Stimulated activated CD4-positive, alpha-beta T cell treated with anti-CD3 and anti-CD28 coated beads, Interleukin-1b, Interleukin-23, amount 100 ng/mL, for 48 hours (primary cell): ENCODE data around the gene PRKD1.

ENCODE experiments used
- DNase-seq: peaks from one replicate; pipeline ENCODE4 v3.0.0-alpha.2; 2020

The PRKD1 gene

DNA sequence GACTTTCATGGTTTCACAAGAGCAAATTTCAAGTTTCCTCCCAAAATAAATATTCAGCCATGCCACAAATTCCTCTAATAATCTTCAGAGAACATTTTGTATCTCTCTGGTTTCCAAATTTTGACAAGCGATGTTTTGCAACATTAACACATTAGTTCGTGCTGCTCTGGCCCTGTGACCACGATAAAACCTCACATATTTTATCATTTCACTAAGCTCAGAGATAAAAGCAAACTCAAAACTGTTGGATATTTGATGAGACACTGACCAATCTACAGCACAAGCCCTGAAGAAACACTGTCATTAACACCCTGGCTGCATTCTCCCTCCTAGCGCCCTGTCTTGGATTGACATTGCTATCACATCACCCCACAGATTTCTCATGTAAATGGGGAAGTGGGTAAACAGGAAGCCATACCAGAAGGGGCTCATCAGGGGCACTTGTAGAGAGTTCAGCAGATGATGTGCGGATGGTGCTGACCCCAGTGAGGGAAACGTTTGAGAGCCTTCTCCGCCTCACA, 264.3 kb downstream of the PRKD1 start:
- DNase-seq, result no peak

DNA sequence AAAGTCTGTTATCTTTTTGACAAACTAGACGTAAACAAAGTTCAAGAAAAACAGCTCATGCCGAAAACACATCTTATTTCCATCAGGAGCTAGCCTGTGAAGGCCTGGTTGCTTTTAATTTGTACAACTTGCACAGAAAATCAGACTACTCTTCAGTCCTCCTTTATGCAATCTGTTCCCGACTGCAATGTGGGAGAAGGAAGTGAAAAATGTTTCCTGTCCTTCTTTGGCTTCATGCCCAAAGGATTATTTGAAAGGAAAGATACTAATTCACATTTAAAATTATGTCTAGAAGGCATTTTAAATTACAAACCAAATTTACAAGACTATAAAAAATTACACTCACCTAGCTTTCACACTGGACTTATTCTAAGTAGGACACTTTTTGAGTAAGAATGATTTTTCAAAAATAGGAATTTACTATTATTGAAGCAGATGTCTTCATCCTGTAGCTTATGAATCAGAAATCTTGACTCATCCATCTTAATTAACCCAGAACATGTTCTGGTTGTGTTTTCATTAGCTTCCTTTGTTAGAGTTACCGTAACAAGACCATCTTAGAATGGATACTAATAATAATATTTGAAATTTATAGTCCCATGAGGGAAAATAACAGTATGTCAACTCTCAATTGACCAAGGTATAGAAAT, 272.6 kb downstream of the PRKD1 start:
- no peak for DNase-seq

DNA sequence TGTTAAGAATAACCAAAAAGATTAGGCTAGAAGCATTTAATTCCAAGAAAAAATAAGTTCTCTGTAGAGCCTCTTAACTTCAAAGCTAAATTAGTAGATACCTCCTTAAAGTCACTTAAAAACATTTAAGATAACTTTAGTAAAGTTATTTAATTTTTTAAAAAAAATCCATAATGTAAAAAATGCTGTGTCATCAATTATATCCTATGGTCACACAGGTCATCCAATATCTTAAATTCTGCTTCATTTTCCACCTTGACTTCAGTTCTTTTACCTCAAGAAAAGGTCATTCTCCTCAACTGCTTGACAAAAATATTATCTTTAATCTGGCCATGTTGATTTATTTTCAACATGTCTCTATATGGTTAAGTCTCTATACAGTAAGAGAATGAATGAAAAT, 274.3 kb downstream of the PRKD1 start:
- DNase-seq, result no peak

DNA sequence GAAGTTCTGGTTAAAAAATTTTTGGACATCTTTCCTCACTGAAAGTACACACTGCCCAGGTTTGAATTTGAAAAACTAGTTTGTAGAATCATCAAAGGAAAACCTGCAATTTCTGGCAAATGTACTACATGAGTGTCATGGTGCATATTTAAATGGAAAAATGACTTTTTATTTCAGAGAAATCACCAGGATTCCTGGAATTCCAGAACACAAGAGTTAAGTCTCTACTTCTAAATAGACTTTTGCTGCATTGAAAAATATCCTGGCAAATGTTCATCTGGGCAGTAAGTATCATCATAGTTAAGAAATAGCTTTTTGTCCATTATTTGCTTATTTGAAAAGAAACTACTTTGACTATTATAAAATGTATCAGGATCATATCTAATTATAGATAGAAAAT, 275.1 kb downstream of the PRKD1 start:
- DNase-seq, result no peak

DNA sequence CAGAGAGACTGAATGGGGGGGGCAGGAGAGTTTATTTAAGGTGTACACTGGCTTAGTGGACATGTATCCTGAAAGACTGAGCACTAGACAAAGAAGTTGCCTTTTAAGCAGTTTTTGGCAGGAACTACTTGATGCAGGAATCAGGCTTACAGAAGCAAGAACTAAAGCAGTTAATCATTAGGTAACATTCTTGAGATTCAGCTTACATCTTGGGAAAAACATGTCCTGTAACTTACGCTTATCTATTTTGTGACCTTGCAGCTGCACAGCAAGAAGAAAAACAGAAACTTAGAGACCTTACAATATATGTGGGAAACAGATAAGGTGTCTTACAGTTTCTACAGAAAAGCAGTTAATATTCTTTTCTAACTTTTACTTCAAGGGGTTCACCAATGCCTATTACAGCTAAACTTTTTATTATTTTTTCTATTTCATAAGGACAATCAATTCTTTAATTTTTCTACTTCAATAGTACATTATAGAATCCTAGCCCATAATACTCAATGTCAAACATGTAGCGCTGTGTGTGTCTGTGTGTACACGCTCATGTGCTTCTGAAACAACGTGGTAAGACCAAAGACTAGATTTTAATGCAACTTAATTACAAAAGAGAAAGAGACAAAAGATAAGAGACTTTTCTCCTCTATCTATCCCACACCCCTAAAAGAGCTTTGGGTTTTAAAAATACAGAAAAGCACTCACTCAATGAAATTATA, 276.9 kb downstream of the PRKD1 start:
- DNase-seq, result no peak

DNA sequence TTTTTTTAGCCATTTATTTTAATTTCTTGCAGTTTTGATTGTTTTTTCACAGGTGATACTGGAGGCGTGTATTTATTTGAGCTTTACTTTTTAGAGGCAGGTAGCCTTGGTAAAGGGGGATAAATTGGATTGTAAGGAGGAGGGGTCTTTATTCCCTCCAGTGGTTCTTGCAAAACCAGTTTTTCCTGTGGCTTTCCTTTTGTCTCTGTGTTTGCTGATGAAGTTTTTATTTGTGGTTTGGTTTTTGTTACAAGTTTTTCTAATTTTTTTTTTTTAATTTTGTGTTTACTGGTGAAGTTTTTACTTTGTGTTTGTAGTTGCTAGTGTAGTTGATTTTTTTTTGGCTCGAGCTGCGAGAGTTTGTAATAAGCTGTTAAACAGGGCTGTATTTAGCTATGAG, 278.5 kb downstream of the PRKD1 start:
- no peak for DNase-seq

DNA sequence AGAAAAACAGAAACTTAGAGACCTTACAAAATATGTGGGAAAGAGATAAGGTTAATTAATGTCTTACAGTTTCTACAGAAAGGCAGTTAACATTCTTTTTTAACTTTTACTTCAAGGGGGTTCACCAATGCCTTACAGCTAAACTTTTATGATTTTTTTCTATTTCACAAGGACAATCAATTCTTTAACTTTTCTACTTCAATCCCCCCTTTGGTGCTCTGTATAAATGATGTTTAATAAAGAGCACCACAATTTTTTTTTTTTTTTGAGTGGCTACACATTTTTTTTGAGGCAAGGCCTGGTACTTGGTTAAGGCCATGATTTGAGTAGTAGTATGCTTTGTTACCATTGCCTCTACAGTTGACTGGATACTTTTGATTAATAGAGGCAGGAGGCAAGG, 279.6 kb downstream of the PRKD1 start:
- DNase-seq, result no peak

DNA sequence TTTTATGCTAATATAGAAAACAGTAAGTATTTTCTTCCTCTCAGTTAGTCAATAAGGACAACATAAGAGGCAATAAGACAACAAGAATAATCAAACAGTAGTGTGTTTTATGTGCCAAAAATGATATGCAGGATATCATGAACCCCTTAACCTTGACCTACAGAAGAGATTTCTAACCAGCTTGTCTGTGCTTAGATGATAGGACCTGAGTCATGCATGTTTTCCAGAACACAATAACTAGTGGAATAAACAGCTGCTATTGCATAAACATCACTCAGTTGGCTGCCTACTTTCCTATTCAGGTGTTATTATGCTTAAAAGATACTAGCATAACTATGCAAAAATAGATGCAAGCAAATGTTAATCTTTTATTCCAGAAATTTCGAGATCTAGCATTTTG, 282.5 kb downstream of the PRKD1 start:
- no peak for DNase-seq

DNA sequence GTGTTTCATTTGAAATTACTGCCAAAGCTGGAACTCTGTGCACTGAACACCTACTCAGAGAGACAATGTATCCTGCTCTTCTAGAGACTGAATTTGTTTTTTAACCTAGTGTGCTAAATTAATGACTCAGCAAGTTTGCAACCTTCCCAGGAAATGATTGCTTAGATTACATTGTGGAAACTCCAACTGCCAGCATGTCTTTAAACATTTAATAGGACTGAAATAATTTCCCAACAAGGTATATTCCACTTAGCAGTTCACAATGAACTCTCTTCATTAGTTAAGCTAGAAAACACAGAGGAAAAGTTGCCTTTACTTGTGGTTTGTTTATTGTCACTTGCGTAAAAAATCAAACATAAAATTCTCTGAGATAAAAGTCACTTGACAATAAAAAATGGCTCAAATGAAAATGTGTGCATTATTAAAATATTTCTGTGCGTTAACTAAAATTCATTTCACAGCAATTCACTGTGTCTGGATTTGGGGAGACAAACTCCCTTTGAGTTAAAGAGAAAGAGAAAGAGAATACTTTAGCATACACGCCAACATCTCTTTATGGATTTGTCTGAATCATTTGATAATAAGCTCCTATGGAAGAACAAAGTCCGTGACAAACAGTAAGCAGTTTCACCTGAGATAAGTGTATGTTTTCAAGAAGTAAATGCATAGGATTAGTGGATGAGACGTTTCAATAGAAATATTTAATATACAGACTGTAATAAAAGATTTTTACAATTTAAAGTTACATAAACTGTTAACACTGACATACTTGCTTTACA, 284.0 kb downstream of the PRKD1 start:
- DNase-seq, result no peak

DNA sequence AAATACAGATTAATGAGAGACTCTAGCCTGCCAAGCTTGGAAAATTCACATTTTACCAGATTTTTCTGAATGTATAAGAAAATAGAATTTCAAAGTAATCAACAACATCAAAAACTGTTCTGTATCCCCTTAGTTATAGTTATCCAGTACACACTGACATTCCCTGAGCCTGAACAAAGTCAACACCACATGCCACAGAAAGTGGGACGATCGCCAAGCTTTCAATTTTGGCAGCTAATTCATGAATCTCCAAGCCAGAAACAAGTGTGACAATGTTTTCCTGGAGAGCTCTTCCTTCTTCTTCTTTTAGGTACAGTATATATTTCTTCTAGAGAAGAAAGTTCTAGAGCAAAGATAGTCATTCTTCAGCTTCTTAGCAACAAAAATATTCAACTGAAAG, 290.2 kb downstream of the PRKD1 start:
- no peak for DNase-seq

DNA sequence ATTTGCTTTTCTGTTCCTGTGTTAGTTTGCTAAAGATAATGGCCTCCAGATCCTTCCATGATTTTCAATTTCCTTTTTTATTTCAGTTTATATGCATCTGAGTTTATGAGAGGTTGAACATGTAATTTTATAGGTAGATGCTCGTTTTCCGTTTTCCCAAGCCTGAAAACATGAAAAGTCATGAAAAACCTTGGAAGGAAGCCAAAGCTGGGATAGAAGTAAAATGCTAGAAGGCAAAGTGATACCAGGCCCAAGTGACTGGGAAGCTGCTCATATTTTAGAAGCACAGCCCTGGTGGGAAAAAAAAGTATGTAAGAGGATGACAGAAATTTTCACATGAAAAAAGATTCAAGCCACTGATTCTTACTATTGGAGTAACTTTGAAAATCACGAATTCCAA, 290.8 kb downstream of the PRKD1 start:
- no peak for DNase-seq

DNA sequence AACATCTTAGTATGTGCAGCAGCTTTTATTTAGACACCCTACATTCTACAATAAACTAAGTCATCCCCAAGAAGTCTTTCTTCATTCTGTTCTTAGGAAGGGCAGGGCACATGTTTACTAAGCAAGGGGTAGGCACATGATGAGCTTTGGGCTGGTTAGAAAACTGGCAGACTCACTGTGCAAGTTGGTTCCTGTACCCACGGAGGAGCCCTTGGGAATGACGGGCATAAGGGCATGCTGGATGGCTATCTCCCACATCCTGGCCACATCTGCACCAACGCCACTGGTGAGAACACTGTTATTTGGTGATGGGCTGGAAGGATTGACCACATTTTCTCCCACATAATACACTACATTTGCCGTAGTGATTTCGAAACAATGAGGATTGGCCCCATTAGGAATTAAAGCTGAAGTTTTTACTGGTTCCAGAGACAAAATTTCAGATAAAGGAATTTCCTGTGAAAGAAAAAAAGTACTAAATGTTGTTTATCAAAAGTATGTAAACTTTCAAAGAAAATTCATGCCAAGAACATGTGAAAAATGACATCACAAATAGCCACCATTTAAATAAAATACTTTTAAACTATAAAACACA, 297.0 kb downstream of the PRKD1 start:
- DNase-seq, result no peak

DNA sequence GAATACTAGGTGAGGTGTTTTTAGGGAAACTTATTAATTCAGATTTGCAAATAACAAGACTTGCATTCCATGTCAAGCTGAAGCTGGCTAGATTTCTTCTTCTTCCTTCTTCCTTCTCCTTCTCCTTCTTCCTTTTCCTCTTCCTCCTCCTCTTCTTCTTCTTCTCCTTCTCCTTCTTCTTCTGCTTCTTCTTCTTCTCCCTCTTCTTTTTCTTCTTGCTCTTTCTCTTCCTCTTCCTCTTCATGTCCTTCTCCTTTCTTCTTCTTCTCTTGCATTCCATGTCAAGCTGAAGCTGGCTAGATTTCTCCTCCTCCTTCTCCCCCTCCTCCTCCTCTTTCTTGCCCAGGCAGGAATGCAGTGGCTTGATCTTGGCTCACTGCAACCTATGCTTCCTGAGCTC, 297.8 kb downstream of the PRKD1 start:
- no peak for DNase-seq

DNA sequence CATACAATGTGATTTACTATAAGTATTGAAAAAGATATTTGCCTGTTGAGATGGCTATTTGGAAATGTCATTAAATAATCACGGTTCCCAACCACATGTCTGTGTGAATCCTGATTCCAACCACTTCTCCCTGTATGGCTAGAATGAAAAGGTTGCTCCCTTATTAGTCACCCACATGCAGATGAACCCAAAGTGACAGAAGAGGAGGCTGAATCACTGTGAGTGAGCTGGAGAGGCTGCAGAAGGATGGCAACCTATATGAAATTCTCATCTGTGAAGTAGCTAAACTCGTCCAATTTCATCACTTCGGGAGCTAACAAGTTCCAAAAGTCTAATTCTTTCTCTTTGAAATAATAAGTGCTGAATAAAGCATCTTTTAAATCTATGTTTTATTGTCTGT, 300.5 kb downstream of the PRKD1 start:
- no peak for DNase-seq

DNA sequence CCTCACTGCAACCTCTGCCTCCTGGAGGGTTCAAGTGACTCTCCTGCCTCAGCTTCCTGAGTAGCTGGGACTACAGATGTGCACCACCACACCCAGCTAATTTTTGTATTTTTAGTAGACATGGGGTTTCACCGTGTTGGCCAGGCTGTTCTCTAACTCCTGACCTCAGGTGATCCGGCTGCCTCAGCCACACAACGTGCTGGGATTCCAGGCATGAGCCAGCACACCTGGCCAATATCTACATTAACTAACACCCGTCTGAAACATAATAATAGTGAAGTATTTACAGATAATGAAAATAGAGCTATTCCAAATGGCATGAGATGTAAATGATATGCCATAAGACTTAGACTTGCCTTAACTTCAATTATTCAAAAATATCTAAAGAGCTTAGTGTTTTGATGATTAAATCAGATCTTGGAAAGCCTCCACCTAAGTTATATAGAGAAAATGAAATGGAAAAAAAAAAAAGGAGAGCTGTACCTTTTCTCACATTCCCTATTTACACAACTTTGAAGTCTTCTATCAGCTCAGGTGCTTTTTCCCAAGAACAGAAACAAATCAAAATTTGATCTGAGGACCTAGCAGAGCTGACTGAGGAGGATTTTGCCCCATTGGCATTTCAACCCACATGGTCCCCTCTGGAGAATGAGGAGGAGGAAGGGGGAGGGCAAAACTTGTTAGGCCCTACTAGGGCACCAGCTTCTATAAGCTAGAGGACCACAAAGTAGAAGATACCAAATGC, 309.2 kb downstream of the PRKD1 start:
- DNase-seq, result no peak

DNA sequence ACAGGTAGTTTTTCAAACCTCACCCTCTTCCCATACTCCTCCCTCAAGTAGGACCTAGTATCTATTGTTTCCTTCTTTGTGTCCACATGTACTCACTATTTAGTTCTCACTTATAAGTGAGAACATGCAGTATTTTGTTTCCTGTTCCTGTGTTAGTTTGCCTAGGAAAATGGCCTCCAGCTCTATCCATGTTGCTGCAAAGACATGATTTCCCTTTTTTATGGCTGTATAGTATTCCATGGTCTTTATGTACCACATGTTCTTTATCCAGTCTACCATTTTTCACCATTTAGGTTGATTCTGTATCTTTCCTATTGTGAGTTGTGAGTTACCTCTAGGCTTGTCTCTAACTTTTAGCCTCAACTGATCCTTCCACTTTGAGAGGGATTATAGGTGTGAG, 310.7 kb downstream of the PRKD1 start:
- DNase-seq, result no peak

DNA sequence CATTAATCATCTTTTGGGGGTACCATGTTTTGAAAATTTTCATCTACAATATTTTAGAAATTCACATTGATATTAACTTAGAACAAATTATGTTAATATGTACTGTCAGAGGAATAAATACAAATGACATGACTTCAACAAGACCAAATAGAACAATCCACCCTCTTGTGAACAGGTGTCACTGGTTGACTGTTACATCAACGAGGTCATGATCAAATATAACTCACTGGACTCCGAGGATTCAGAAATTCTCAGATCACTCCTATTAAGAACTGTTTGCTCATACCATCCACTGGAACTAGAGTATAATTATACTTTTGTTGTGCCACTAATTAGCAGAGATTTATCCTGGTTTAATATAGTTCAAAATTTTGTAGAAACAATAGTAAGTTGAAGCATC, 318.8 kb downstream of the PRKD1 start:
- DNase-seq, result no peak

DNA sequence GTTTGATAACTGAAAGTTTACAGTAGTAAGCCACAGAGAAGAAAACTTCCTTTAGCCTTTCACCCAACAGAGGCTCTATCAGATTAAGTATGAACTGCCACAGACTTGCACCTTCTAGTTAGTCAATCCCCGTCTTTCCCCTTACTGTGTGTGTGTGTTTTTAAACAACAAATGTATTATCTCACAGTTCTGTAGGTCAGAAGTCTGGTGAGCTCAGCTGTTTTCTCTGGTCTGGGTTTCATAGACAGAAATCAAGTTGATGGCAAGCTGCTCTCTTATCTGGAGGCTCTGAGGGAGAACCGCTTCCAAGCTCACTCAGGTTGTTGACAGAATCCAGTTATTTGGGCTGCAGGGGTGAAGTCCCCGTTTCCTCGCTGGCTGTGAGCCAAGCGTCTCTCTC, 320.5 kb downstream of the PRKD1 start:
- DNase-seq, result no peak

DNA sequence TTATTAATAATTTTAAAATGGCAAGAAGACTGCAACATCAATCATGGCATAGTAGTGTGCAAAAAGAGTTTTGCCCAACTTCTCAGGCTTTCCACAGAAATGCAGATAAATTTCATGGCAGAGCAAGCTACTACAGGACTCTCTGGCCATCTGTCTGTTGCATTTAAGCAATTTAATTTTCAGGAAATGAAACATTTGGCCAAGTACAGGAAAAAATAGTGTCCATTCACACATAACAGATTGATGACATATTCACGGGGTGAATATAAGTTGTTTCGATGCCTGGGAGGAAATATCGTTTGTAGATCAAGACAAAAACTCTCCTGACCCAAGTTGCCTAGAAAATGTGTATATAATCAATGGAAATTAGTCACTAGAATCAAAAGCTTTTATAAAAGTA, 324.0 kb downstream of the PRKD1 start:
- DNase-seq, result no peak

DNA sequence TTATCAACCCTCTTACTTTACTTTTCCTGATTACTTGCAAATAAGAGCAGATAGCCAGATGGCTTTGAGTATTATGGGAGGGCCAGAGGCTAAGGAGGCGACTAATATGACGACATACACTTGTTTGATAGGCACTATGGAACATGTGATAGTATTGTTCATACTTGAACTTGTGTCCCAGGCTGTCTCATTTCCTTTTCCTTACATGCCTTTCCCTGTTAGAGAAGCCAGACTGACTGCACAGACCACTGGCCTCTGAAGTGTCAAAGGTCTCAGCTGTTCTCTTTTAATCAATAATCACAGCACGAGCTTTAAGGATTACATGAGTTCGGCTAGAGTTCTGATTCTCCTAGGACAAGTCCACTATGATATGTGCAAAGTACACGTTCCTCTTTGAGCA, 326.0 kb downstream of the PRKD1 start:
- DNase-seq, result no peak

DNA sequence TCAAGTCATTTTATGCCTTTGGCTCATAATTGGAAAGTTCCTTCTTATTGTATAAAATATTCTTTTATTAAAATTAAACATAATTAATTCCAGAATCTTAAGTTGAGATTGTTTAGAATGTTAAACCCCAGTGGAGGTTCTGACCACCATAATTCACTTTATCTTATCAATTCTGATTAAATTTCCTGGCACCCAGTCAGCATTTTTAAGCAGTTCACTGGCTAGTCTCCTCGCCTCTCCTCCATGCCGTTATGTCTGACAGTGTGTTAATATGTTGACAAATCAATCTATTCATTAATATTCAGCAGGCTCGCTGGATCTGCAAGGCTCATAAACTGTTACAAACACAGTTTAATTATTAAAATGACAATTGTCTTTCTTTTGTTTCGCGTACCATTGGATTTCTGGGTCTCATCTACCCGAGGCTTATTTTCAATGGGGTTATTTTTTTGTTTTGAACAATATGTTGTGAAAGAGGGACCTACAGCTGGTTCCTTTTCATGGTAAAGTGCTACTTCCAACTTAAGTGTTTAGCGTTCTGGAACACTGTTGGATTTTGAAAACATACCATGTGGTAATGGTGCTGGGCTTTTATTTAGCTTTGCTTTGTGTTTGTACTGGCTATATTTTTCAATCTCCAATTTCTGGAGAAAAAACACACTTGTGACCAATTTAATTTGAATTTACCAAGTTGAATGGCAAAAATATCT, 339.7 kb downstream of the PRKD1 start:
- no peak for DNase-seq

DNA sequence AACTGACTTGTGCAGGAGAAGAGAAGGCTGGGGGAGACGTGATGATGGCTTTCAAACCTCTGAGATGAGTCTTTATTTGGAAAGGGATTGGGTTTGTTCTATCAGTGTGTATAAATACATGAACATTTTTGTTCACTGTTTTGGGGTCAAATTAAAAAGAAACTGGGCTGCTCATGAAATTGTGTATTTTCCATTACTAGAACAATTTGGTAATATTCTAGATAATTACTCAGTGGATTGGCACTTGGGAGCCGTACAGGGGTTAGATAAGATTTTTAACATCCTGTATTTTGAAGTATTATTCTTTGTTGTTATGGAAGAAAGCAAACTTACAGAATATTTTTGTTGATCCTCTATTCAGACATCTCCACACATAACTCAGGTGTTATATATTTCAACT, 340.6 kb downstream of the PRKD1 start:
- DNase-seq, result no peak
